Skeletal muscle satellite cell (primary cell): ENCODE data around the gene SHISA3. TPM values are rescaled to one million over a fixed set of nuclear protein-coding genes. Genes with fewer than 3 reads are reported as not detected.

Experiments used
- H3K27me3 ChIP-seq: 2 replicates; pipeline ENCODE4 v1.7.0; 2013; ENCODE audit warnings: low read length; ENCODE audit not compliant: control insufficient read depth, insufficient read depth
- H3K36me3 ChIP-seq: 2 replicates; pipeline ENCODE4 v1.7.0; 2013; ENCODE audit warnings: mild to moderate bottlenecking, control low read depth, low read length; ENCODE audit not compliant: insufficient read depth
- H3K4me1 ChIP-seq: 2 replicates; pipeline ENCODE4 v1.7.0; 2013; ENCODE audit warnings: low read length; ENCODE audit not compliant: control insufficient read depth, insufficient read depth
- H3K4me2 ChIP-seq: 2 replicates; pipeline ENCODE4 v1.7.0; 2013; ENCODE audit warnings: mild to moderate bottlenecking, low read length
- H3K4me3 ChIP-seq: 2 replicates; pipeline ENCODE4 v1.7.0; 2013; ENCODE audit warnings: low read length
- H3K9ac ChIP-seq: 2 replicates; pipeline ENCODE4 v1.7.0; 2013; ENCODE audit warnings: mild to moderate bottlenecking, low read depth, low read length, moderate library complexity
- H3K9me3 ChIP-seq: replicated peaks from 2 replicates; pipeline ENCODE4 v1.7.0; 2013; ENCODE audit warnings: mild to moderate bottlenecking, control low read depth, low read length
- total RNA-seq: library from RNA; depleted of rRNA; stranded (reverse); fragments of >200 nt; gene quantifications from 2 replicates; pipeline ENCODE4 v1.2.3, GENCODE V29; 2012; rRNA removed

Gene SHISA3
- 0.76 and 1.5 TPM in 2 replicates for total RNA-seq

GRCh38 chr4:42396752-42397634 lies at the start of gene SHISA3:
SHISA3 (plus strand) TSS chr4:42397488; CDS start chr4:42398057, 569 bp downstream.
- Histone ChIP-seq H3K4me3 (peak within 1 kb of the TSS; percentile 47), H3K4me1 (peaks cover 7% of the 10 kb centered on the region), H3K36me3 (no peaks in the 10 kb centered on the region), H3K27me3 (peaks cover 71% of the 10 kb centered on the region), H3K9ac (no peak within 1 kb of the TSS), H3K4me2 (peak within 1 kb of the TSS; percentile 80), H3K9me3 (no peaks in the 10 kb centered on the region)

GRCh38 chr4:42348247-42348646 lies 49.0 kb upstream of the SHISA3 start:
- Histone ChIP-seq H3K9ac (no peak overlapping the region), H3K36me3 (no peaks in the 10 kb centered on the region), H3K4me3 (no peak overlapping the region), H3K4me1 (no peaks in the 10 kb centered on the region), H3K9me3 (no peaks in the 10 kb centered on the region), H3K4me2 (no peak overlapping the region), H3K27me3 (no peaks in the 10 kb centered on the region)

GRCh38 chr4:42348692-42349091 lies 48.6 kb upstream of the SHISA3 start:
- no peaks in the 10 kb centered on the region for H3K9me3 ChIP-seq
- no peaks in the 10 kb centered on the region for H3K36me3 ChIP-seq
- H3K4me3 ChIP-seq, result no peak overlapping the region
- H3K27me3 ChIP-seq, result no peaks in the 10 kb centered on the region
- no peak overlapping the region for H3K9ac ChIP-seq
- no peaks in the 10 kb centered on the region for H3K4me1 ChIP-seq
- no peak overlapping the region for H3K4me2 ChIP-seq

GRCh38 chr4:42350611-42351182 lies 46.6 kb upstream of the SHISA3 start:
- H3K4me1 ChIP-seq, result no peaks in the 10 kb centered on the region
- no peaks in the 10 kb centered on the region for H3K36me3 ChIP-seq
- no peak overlapping the region for H3K9ac ChIP-seq
- H3K4me2 ChIP-seq, result no peak overlapping the region
- no peak overlapping the region for H3K4me3 ChIP-seq
- H3K9me3 ChIP-seq, result no peaks in the 10 kb centered on the region
- H3K27me3 ChIP-seq, result no peaks in the 10 kb centered on the region

DNA sequence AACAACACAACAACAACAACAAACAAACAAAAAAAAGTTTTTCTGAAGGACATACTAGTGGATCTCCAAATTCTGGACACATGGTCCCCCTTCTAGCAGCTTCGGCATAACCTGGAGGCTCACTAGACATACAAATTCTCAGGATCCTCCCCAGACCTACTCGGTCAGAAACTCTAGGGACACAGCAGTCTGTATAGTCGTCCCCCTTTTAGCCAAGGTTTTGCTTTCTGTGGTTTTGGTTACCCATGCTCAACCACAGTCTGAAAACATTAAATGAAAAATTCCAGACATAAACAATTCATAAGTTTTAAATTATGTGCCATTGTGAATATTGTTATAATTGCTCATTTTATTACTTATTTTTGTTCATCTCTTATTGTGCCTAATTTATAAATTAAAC lies 45.2 kb upstream of the SHISA3 start:
- Histone ChIP-seq H3K9me3 (no peaks in the 10 kb centered on the region), H3K4me1 (no peaks in the 10 kb centered on the region), H3K4me3 (no peak overlapping the region), H3K27me3 (no peaks in the 10 kb centered on the region), H3K9ac (no peak overlapping the region), H3K36me3 (no peaks in the 10 kb centered on the region), H3K4me2 (no peak overlapping the region)

DNA sequence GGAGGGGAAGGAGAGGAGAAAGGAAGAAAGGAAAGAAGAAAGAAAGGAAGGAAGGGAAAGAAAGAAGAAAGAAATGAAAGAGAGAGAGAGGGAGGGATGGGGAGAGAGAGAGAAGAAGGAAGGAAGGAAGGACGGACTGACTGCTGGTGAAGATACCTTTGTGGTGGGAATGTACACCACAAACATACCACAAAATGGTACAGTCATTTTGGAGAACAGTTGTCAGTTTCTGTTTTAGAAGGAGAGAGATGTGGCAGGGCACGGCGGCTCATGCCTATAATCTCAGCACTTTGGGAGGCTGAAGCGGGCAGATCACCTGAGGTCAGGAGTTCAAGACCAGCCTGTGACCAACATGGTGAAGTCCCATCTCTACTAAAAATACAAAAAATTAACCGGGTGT lies 40.0 kb upstream of the SHISA3 start:
- no peaks in the 10 kb centered on the region for H3K36me3 ChIP-seq

DNA sequence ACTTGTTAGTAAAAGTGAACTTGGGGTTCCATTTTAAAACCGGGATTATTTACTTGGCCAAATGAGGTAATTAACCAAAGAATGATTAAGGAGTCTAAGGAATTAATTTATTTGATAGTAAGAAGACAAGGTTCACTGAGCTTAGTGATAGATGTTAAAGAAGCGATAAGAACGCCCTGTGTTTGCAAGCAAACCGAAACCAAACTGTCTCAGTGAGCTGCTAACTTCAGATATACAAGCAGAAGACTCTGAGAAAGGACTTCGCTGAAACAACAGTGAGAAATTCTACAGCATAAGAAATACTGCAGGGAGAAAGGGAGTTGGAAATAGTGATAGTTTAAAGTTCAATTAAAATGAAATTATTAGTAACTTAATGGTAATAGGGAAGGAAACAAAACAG lies 37.6 kb upstream of the SHISA3 start:
- Histone ChIP-seq H3K9me3 (no peaks in the 10 kb centered on the region), H3K36me3 (no peaks in the 10 kb centered on the region), H3K4me1 (no peaks in the 10 kb centered on the region), H3K4me2 (no peak overlapping the region), H3K9ac (no peak overlapping the region), H3K4me3 (no peak overlapping the region), H3K27me3 (no peaks in the 10 kb centered on the region)

More for the DNA sequence above, 40.0 kb upstream of the SHISA3 start:
- Histone ChIP-seq H3K4me2 (no peak overlapping the region), H3K4me1 (no peaks in the 10 kb centered on the region), H3K4me3 (no peak overlapping the region), H3K27me3 (no peaks in the 10 kb centered on the region), H3K9me3 (no peaks in the 10 kb centered on the region), H3K9ac (no peak overlapping the region)

DNA sequence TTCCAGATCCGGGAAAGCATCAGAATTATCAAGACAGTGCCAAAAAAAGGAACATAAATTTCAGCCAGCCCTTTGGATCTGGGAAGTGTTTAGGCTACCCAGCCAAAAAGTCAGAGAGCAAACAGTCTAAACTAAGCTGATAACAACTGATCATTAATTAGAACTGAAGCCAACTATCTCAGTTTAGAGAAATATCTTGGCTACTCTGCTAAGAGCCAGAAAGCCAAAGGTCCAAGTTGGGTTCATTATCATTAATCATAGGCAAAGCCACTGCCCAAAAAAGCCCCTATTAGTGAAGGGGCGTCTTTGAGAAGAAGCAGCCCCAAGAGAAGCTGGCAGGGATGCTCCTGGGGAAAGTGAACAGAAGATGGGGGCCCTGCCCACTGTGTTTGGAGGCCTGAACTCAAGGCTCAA lies 37.0 kb upstream of the SHISA3 start:
- Histone ChIP-seq H3K9ac (no peak overlapping the region), H3K9me3 (no peaks in the 10 kb centered on the region), H3K36me3 (no peaks in the 10 kb centered on the region), H3K27me3 (no peaks in the 10 kb centered on the region), H3K4me1 (no peaks in the 10 kb centered on the region), H3K4me2 (no peak overlapping the region), H3K4me3 (no peak overlapping the region)

DNA sequence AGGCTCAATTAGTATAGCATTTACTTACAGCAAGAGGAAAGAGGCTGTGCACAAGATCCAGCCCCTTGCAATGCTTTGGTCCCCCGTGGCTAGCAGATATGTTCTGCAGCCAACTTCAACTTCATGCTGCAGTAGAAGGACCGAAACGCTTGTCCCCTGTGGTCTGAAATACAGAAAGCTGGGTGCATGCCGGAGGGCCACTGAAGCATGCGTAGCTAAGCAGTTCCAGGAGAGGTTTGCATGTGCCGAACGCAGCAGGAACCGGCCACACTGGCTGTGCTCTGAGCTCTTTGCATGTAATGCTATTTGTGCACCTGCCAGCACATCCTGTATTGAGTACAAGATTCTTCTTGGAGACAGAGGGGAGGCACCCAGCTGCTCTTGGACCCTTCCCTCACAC lies 35.8 kb upstream of the SHISA3 start:
- H3K27me3 ChIP-seq, result no peaks in the 10 kb centered on the region
- H3K4me2 ChIP-seq, result no peak overlapping the region

DNA sequence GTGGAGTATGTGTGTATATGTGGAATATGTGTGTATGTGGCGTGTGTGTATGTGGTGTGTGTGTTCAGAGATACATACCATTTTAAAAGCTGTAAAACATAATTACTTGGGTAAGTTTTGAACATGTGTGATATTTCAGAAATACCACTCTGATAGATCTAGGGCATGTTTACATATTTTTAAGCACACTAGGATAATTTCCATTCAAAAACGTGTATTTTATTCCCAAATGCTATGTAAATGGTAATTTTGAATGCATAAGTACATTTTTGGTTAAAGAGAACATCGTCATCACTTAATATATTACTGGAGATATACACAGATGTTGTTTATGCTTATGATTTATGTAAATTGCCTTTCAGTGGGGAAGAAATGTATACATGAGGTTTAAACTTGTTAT lies 34.7 kb upstream of the SHISA3 start:
- H3K36me3 ChIP-seq, result no peaks in the 10 kb centered on the region

More for the DNA sequence above, 35.8 kb upstream of the SHISA3 start:
- Histone ChIP-seq H3K4me3 (no peak overlapping the region), H3K4me1 (no peaks in the 10 kb centered on the region), H3K36me3 (no peaks in the 10 kb centered on the region), H3K9me3 (no peaks in the 10 kb centered on the region), H3K9ac (no peak overlapping the region)

GRCh38 chr4:42363614-42364013 lies 33.7 kb upstream of the SHISA3 start:
- H3K27me3 ChIP-seq, result no peaks in the 10 kb centered on the region
- no peaks in the 10 kb centered on the region for H3K4me1 ChIP-seq
- H3K36me3 ChIP-seq, result no peaks in the 10 kb centered on the region
- H3K4me3 ChIP-seq, result no peak overlapping the region
- no peaks in the 10 kb centered on the region for H3K9me3 ChIP-seq
- no peak overlapping the region for H3K9ac ChIP-seq
- H3K4me2 ChIP-seq, result no peak overlapping the region

More for the DNA sequence above, 34.7 kb upstream of the SHISA3 start:
- H3K9me3 ChIP-seq, result no peaks in the 10 kb centered on the region
- H3K27me3 ChIP-seq, result no peaks in the 10 kb centered on the region
- no peak overlapping the region for H3K4me2 ChIP-seq
- no peaks in the 10 kb centered on the region for H3K4me1 ChIP-seq
- no peak overlapping the region for H3K9ac ChIP-seq
- no peak overlapping the region for H3K4me3 ChIP-seq
